Raji (cell line): ENCODE measurements around the gene USP31.

ENCODE experiments used
- POLR2A ChIP-seq: IDR thresholded peaks from 2 replicates; pipeline ENCODE4 v1.6.1; 2011; ENCODE audit warnings: low read depth, low read length, control low read depth; ENCODE audit not compliant: insufficient read depth

Gene USP31

DNA sequence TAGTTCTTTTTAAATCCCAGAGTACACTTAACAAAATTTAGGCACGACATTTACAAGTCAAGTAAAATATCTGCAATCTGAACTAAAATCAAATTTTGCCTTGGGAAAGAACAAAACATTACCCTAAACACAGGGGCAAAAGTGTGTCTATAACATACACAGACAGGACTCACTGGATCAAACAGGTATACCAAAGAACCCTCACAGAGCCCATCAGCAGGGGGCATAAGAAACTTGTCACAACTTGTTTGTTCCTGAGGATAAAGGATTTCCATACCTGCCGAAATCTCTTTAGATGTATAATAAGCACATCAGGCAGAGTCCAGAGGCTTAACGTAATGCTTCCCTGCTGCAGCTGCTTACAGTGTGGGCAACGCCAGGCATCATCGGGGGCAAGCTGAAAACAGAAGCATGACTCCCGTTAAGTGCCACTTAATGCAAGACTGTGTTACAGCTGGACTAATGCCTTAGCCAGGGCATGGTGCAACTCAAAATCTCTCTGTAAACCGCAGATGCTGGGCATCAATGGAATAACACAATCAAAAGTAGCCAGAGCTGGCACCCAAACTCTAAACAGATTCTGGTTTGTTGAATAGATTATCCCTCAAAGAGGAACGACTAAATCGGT, 67.0 kb downstream of the USP31 start:
- no peak for TF ChIP-seq POLR2A

DNA sequence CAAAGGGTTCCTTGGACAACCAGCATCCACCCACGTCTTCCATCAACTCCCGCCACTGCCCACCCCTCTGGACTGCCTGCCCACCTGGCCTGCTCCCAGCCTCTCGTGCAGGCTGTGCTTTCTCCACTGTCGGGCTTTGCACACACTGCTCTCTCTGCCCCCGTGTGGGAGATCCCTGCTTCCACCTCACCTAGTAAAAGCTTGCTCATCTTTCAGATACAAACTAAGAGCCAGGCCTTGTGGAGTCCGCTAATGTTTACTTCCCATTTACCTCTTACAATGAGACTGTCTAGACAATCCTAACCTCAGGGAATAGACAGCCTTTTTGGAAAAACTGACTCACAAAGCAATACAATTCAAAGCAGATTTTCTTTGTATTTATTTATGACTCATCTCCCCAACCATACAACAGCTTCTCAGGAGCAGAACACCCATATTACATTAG, 67.6 kb downstream of the USP31 start:
- TF ChIP-seq POLR2A: no peak

DNA sequence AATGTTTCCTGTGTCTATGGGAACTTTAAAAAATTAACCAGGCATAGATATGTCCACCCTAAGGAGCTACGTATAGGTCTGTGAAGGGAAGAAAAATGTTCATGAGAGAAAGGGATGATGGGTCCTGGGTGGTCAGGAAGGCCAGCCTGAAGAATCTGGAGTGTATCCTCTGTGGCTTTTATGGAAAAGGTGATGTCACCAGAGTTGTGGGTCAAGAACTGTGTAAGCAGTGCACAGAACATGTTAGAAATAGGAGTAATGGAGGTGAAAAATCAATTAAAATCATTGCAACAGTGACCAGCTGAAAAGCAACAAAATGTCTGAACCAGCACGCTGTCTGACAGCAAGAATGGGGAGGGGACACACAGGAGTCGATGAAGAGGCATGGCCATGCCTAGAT, 68.5 kb downstream of the USP31 start:
- no peak for TF ChIP-seq POLR2A

DNA sequence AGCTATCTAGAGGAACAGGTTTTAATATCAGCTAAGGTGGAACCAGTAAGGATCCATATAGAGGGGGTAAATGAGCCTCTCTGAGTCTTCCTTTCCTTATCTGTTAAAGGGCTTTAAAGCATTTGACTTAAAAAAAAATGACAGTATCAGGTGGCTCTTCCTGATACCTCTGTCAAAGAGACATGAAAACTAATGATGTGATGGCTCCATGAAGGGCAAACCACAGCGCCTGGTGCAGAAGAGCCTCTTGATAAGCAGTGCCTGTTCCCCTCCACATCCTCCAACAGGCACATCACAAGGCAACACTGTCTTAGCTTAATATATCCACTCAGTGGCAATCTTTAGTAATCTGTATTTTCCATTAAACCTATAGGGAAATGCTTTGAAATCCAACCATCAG, 68.9 kb downstream of the USP31 start:
- no peak for TF ChIP-seq POLR2A

DNA sequence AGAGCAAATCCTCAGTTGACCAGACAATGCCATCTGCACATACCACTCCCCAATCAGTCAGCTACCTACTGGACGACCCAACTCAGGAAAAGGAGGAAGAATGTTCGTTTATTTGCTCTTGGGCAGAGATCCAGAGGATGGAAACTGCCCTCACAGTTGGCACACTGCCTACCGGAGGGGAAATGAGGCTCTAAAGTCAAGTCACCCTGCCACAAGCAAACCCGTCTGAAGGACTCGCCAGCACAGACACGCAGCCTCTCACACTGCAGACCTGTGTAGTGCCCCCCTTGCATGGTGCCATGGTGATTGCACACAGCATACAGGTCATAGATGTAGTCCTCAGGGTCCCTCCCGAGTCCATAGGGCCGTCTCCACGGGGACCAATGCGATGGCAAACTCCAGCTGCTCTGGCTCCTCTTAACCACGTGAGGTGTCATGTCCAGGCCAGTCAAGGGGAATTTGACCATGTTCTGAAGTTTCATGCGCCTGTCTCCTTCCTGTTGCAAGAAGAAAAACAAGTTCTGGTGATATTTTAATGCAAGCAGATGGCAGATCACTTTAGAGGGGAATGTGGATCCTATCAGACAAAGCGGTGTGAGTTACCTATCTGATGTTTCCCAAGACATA, 69.5 kb downstream of the USP31 start:
- no peak for TF ChIP-seq POLR2A

DNA sequence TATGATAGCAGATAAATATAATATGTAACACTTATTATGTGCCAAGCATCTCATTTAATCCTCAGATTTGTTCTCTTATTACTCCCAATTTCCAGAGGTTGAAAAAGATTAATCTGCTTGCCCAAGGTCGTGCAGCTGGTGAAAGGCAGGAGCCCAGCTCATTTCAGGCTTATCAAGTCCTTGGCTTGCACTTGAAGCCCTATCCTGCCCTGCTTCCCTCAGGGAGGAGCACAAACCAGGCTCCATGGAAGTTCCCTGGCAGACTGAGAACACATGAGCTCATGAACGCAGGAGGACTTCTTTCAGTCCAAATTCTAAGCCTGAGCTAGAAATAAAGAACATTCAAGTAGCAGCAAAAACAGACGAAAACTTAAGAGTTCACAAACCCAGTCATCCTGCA, 74.8 kb downstream of the USP31 start:
- no peak for TF ChIP-seq POLR2A

DNA sequence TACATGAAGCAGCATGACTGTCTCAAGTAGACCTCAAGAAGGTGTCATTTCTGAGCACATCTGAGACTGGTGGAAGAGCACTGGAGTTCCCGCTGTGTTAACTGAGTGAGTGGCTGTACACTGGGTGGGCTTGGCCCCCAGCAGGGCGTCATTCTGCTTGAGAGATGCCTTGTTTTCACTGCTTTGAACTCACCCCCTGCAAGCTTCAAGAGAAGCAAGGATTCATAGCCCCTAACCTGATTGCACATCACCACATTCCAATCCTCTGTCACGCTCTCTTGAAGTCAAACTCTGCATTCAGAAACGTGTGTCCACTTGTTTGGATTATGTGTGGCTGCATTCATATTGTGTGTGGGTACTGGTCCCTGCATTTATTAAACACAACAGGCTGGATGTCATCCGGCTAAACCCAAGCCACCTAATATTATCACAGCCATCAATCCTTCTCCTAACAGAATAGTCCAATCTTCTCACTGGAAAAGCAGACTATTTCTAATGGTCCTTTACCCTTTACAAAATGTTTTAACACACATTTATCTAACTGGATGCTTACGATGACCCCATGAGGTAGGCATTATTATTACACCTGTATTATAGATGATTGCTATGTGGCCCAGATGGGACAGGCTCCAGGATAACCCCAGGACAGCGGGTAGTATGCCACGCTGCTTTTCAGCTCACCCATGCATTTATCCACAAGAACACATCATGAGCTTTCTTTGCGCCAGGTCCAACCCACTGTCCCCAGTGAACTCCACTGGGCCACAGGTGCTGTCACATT, 76.3 kb downstream of the USP31 start:
- TF ChIP-seq POLR2A: no peak

DNA sequence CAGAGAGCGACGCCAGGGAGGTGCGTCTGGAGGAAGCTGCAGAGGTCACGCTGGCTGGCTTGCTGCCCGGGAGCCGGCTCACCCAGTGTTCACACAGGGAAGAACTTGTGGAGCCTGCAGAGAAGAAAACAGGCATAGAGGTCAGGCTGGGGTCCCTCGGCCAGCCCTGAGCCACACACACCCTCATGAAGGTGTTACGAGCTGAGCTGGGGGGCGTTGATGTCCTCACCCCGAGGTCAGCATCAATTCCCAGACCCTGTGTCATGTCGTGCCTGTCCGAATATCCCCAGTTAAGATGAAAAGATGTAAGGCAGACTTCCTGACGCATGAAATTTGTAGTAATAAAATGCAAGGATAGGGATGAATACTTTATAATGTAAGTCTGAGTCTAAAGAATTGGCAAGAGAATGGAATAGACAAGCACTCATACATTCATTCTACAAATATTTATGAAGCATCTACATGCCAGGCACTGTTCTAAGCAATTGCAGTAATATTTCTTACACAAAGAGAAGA, 77.1 kb downstream of the USP31 start:
- no peak for TF ChIP-seq POLR2A

DNA sequence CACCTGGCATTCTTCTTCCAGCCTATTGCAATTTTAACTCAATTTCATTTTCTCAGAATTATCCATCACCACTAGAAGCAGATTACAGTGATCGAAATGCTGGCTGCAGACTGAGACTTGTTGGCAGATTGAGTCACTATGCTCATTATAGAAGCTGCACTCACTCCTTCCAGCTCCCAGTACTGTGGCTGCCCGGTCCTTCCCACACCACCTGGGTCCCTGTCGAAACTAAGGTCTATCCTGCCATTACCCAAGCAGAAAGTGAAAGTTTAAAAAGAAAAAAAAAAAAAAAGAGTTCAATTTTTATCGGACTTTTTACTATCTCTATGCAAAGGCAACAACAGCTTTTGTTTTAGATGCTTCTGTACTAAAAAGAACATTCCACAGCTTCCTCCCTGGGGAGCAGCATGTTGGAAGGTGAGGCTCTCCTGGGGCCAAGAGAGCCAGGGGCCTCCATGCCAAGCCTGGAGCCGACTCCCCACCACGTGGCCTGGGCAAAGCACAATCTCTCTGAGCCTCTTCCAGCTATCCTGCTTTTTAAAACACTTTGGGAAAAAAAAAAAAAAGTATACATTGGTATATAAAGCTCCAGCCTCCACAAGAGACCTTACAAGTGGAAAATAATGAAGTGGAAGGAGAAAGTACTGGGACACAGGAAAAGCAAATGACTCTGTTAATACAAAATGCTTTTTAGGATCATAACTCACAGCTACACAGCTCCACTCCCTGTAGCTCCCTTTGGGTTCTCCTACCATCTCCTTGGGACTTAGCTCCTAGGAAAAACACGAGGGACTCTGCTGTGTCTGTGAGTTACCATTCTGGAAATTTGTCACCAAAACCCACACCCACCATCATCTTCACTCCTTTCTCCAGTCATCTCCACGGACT, 77.8 kb downstream of the USP31 start:
- TF ChIP-seq POLR2A: no peak

DNA sequence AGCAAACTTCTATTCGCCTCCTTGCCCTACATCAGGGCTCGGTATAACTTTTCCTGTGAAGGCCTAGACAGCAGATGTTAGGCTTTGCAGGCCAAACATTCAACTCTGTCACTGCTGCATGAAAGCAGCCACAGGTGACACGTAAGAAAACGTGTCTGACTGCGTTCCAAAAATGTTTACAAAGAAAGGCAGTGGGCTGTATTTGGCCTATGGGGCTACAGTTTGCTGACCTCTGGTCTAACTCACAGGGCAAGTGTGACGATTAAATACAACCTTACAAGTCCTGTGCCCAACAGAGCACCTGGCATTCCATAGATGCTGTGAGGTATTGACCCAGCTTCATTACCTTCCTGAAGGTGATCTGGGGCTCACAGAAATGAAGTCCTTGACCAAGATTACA, 79.4 kb downstream of the USP31 start:
- TF ChIP-seq POLR2A: no peak

DNA sequence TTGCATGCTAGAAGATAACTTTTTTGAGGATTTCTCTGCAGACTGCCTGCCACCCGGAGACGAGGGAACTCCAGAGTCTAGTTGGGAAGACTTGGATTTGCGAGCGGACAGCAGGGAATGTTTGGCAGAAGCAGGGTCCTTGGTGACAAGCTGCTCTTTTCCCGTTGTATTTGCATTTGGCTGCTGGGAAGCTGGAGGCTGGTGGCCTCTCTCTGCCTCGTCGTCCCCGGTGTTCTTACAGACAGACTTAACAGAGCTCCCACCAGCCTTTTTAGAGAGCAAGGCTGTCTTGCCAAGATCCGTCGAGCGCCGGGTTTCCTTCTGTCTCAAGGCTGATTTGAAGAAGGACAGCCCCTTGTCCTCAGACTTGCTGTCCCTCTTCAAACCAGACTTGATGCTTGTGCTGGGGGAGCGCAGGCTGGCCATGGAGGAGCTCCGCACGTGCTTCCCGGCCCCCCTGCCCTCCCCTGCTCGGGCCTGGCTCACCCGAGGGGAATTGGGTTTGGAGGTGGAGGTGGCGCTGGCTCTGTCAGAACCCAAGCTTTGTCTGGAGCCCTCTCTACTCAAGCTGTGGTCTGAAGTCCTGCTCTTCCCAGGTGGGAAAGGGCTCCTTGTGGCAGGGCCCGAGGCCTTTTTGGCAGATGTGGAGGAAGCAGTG, 81.0 kb downstream of the USP31 start:
- TF ChIP-seq POLR2A: no peak

DNA sequence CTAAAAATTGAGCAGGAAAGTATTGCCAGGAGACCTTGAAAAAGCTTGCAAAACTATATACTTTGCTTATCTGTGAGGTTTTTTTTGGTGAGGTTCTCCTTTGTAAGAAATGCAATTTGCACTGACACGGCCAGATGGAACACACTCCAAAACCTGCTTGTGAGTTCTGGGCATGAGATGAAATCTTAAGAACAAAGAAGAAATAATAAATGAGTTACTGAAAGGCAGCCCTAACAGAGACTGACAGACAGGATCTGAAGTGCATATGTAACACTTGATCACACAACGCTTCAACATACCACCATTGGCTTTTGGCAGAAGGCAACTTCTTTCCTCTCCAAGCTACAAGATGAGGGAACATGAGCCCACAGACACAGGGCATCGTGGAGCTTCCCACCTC, 82.6 kb downstream of the USP31 start:
- no peak for TF ChIP-seq POLR2A

DNA sequence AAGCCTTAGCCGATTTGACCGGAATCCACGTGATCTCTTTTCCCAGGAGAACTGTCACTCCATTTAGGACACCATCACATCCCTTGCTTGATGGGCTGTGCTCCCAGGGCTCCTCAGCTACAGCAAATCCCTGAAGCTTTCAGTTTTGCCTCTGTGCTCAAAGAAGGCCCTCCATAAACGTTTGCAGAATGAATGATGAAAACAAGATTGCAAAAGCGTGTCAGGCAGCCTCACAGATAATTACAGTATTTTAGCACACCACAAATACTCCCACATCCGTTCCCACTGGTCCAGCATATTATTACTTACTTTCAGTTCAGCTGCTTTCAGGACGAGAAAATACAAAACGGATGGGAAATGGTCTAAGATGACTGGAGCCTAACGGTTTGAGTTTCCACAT, 84.6 kb downstream of the USP31 start:
- no peak for TF ChIP-seq POLR2A

DNA sequence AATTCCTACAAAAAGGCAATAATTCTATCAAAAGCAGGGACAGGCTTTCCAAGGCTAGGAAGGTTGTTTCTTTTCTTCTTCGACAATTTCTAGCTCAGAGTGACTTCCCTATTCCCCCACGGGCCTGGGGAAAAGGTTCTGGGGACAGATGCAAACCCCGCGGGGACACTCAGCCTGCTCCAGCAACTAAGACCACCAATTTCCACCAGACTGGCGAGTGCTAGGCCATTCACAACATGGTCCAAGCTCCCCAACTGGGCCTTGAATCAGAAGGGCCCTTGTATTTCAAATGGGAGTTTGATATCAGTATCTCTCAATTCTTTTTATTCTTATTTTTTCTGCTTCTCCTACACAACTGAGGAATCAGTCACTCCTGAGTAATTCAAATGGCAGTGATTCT, 86.7 kb downstream of the USP31 start:
- TF ChIP-seq POLR2A: no peak

DNA sequence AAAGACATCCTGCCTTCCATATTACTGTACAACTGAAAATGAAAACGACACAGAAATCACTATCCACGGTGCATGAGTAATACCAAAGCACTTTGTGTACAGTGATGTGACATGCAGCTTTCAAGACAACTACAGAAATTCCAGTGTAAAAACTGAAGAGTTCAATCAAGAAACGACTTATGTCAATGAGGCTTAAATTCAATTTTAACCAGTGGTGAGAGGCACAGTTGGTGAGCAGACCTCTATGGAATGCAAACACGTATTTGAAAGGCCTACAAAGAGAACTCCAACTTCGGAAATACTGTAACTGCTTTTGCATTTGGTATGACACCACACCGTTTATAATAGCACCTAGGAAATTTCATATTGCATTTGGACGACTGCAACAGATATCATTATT, 87.6 kb downstream of the USP31 start:
- TF ChIP-seq POLR2A: no peak
